WERI-Rb-1 (cell line): Measurements from ENCODE around the gene IL20RA.

Source experiments
- DNase-seq: peaks from one replicate; pipeline ENCODE4 v3.0.0-alpha.2; 2020
- H3K27ac ChIP-seq: fragments of 250-450 bp; sonication (Bioruptor Pico); 2 replicates; pipeline ENCODE4 v1.5.1; 2020; ENCODE audit warnings: mild to moderate bottlenecking, moderate library complexity
- H3K27me3 ChIP-seq: fragments of 250-450 bp; sonication (Bioruptor Pico); 2 replicates; pipeline ENCODE4 v1.5.1; 2021; ENCODE audit warnings: mild to moderate bottlenecking, low read depth, moderate library complexity; ENCODE audit not compliant: insufficient read depth, severe bottlenecking
- H3K36me3 ChIP-seq: fragments of 250-450 bp; sonication (Bioruptor Pico); 2 replicates; pipeline ENCODE4 v1.5.1; 2020; ENCODE audit warnings: mild to moderate bottlenecking, moderate library complexity
- H3K4me3 ChIP-seq: 2 replicates; pipeline ENCODE4 v1.5.1; 2011; ENCODE audit warnings: low read depth, mild to moderate bottlenecking, control low read depth, low read length
- H3K9me3 ChIP-seq: fragments of 250-450 bp; sonication (Bioruptor Pico); 2 replicates; pipeline ENCODE4 v1.5.1; 2021; ENCODE audit warnings: mild to moderate bottlenecking, moderate library complexity; ENCODE audit not compliant: severe bottlenecking
- CTCF ChIP-seq: IDR thresholded peaks from 2 replicates; pipeline ENCODE4 v1.5.1; 2011; ENCODE audit warnings: low read depth, mild to moderate bottlenecking, control low read depth, inconsistent platforms, low read length

IL20RA gene

DNA sequence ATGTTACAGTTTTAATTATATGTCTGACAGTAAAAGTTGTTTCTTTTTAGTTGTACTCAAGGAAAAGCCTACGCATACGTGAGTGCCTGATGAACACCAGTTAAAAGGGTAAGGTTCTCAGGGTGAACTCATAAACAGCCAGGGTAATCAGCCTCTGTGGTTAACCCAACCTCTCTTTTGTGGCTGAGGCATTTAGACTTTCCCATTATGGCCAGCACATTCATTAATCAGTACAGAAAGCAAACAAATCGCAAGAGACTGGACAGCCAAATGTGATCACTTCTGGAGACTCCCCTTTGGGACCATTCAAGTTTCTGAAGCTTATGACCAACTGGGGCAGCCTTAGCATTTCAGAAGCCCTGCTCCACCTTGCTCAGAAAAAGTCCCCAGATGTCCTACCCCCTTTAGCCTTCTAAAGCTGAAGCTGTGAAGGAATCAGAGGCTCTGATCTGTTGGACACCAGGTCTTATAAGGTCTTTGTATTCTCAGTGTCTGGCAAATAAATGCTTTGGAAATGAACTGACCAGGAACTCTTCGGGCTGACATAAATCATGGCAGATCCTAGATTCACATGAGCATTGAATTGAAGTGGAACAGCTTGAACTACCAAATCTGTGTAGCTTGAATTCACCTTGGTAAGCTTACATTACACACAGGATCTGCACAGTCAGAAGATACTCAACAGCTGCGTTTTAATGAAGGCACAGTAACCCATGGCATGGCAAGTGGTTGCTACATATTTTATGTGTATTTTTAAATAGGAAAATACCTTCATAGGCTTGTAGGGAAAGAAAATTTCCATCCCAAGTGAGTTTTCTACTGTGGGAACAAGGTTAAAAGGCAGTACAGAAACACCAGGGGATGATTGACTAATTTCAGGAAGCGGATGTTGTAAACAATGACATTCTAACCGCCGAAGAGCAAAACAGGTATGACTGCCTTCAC, 18.7 kb downstream of the IL20RA start:
- Histone ChIP-seq H3K36me3 (no peaks in the 10 kb centered on the region), H3K27ac (no peak overlapping the region), H3K9me3 (no peaks in the 10 kb centered on the region), H3K4me3 (no peak overlapping the region), H3K27me3 (no peaks in the 10 kb centered on the region)
- TF ChIP-seq CTCF, result no peak
- DNase-seq, result no peak

- no peak for TF ChIP-seq CTCF
- no peaks in the 10 kb centered on the region for H3K36me3 ChIP-seq
- no peaks in the 10 kb centered on the region for H3K27me3 ChIP-seq
- DNase-seq, result no peak
- no peak overlapping the region for H3K4me3 ChIP-seq
- H3K27ac ChIP-seq, result no peak overlapping the region
- no peaks in the 10 kb centered on the region for H3K9me3 ChIP-seq
Measured at GRCh38 chr6:137024237-137024990, 20.4 kb downstream of the IL20RA start.

- Histone ChIP-seq H3K27me3 (no peaks in the 10 kb centered on the region), H3K36me3 (no peaks in the 10 kb centered on the region), H3K4me3 (no peak overlapping the region), H3K27ac (no peak overlapping the region), H3K9me3 (no peaks in the 10 kb centered on the region)
- no peak for DNase-seq
- no peak for TF ChIP-seq CTCF
Measured at GRCh38 chr6:137020776-137021175, 24.0 kb downstream of the IL20RA start.

- Histone ChIP-seq H3K27ac (no peak overlapping the region), H3K4me3 (no peak overlapping the region), H3K27me3 (no peaks in the 10 kb centered on the region), H3K36me3 (no peaks in the 10 kb centered on the region), H3K9me3 (no peaks in the 10 kb centered on the region)
- DNase-seq, result no peak
- TF ChIP-seq CTCF, result no peak
Measured at GRCh38 chr6:137019476-137020272, 25.1 kb downstream of the IL20RA start.

- no peak for TF ChIP-seq CTCF
- no peaks in the 10 kb centered on the region for H3K27me3 ChIP-seq
- DNase-seq, result no peak
Measured at GRCh38 chr6:137017081-137017480, 27.7 kb downstream of the IL20RA start.

More at GRCh38 chr6:137017081-137017480, 27.7 kb downstream of the IL20RA start:
- Histone ChIP-seq H3K27ac (no peak overlapping the region), H3K36me3 (no peaks in the 10 kb centered on the region), H3K4me3 (no peak overlapping the region), H3K9me3 (no peaks in the 10 kb centered on the region)
